ENCODE data around the gene C6orf52. TPM values are rescaled to one million over a fixed set of nuclear protein-coding genes. Genes with fewer than 3 reads are reported as not detected.
A peak's percentile ranks its signal among the peaks of the same experiment; 100 is the strongest.

Gene C6orf52
- total and polyA plus RNA-seq, 2 donors from 2014 or later, result 1.5 to 3.8 TPM

GRCh38 chr6:10692965-10693538, 1.4 kb downstream of the C6orf52 start:
- peaks cover 0 to 8% (median 3%) of the 10 kb centered on the region in 3 donors for H3K4me1 ChIP-seq (ENCODE audit: control insufficient read depth in 2 of 3, insufficient read depth in 2 of 3, low read depth in 1 of 3, low read length in 3 of 3)
- H3K27ac ChIP-seq (ENCODE audit: low read depth in 2 of 2, low read length in 2 of 2), result no peak overlapping the region
- H3K9me3 ChIP-seq (ENCODE audit: control insufficient read depth in 2 of 3, insufficient read depth in 1 of 3, low read length in 3 of 3), result no peaks in the 10 kb centered on the region
- peak overlapping the region in 1 of 3 donors; percentile 100 for H3K9ac ChIP-seq (ENCODE audit: low read length in 3 of 3)
- DNase-seq (no peak), FAIRE-seq (no peak)
- peak overlapping the region; percentile 77 to 100 (median 100) for H3K4me3 ChIP-seq (ENCODE audit: low read length in 3 of 3)
- peaks cover 0 to 3% (median 0%) of the 10 kb centered on the region in 3 donors for H3K36me3 ChIP-seq (ENCODE audit: control insufficient read depth in 2 of 3, insufficient read depth in 3 of 3, low read length in 3 of 3)
- no peaks in the 10 kb centered on the region for H3K27me3 ChIP-seq (ENCODE audit: control insufficient read depth, insufficient read depth, low read length)
- intact Hi-C loops (cut with DNase I), result no loop called here
- no peak for TF ChIP-seq CTCF (IDR thresholded peaks at IDR 0.05; ENCODE audit: borderline replicate concordance, extremely low read depth, insufficient read depth)

- Histone ChIP-seq H3K4me1 (ENCODE audit: control insufficient read depth in 2 of 3, insufficient read depth in 2 of 3, low read depth in 1 of 3, low read length in 3 of 3) (peaks cover 0 to 8% (median 3%) of the 10 kb centered on the region in 3 donors), H3K36me3 (ENCODE audit: control insufficient read depth in 2 of 3, insufficient read depth in 3 of 3, low read length in 3 of 3) (no peaks in the 10 kb centered on the region), H3K27ac (ENCODE audit: low read depth in 2 of 2, low read length in 2 of 2) (no peak overlapping the region), H3K27me3 (ENCODE audit: control insufficient read depth, insufficient read depth, low read length) (no peaks in the 10 kb centered on the region), H3K9ac (ENCODE audit: low read length in 3 of 3) (no peak overlapping the region), H3K4me3 (ENCODE audit: low read length in 3 of 3) (no peak overlapping the region), H3K9me3 (ENCODE audit: control insufficient read depth in 2 of 3, insufficient read depth in 1 of 3, low read length in 3 of 3) (no peaks in the 10 kb centered on the region)
- FAIRE-seq (no peak), DNase-seq (no peak)
- TF ChIP-seq CTCF (IDR thresholded peaks at IDR 0.05; ENCODE audit: borderline replicate concordance, extremely low read depth, insufficient read depth), result no peak
- intact Hi-C loops (cut with DNase I), result no loop called here
Measured at GRCh38 chr6:10690651-10691445, 3.6 kb downstream of the C6orf52 start.

- no peak overlapping the region for H3K9ac ChIP-seq (ENCODE audit: low read length in 3 of 3)
- no peaks in the 10 kb centered on the region for H3K36me3 ChIP-seq (ENCODE audit: control insufficient read depth in 2 of 3, insufficient read depth in 3 of 3, low read length in 3 of 3)
- intact Hi-C loops (cut with DNase I), result no loop called here
- no peaks in the 10 kb centered on the region for H3K4me1 ChIP-seq (ENCODE audit: control insufficient read depth in 2 of 3, insufficient read depth in 2 of 3, low read depth in 1 of 3, low read length in 3 of 3)
- H3K9me3 ChIP-seq (ENCODE audit: control insufficient read depth in 2 of 3, insufficient read depth in 1 of 3, low read length in 3 of 3), result no peaks in the 10 kb centered on the region
- no peak overlapping the region for H3K27ac ChIP-seq (ENCODE audit: low read depth in 2 of 2, low read length in 2 of 2)
- no peak for TF ChIP-seq CTCF (IDR thresholded peaks at IDR 0.05; ENCODE audit: borderline replicate concordance, extremely low read depth, insufficient read depth)
- H3K27me3 ChIP-seq (ENCODE audit: control insufficient read depth, insufficient read depth, low read length), result no peaks in the 10 kb centered on the region
- H3K4me3 ChIP-seq (ENCODE audit: low read length in 3 of 3), result no peak overlapping the region
- FAIRE-seq (no peak), DNase-seq (no peak)
Measured at GRCh38 chr6:10687582-10687981, 6.8 kb downstream of the C6orf52 start.

All from kidney (tissue), 14 donors.